HL-60 (cell line): Measurements from ENCODE around the gene EBF3.

ENCODE experiments used
- DNase-seq, 2 experiments: peaks; one replicate each; pipeline ENCODE4 v3.0.0-alpha.2; 2010 to 2020; ENCODE audit warnings: low read depth in 1 of 2, low spot score in 1 of 2
- H3K27ac ChIP-seq: fragments of 250-450 bp; sonication (Bioruptor Pico); replicated peaks from 2 replicates; pipeline ENCODE4 v1.5.1; 2020; ENCODE audit warnings: mild to moderate bottlenecking, moderate library complexity
- H3K27me3 ChIP-seq: fragments of 250-450 bp; sonication (Bioruptor Pico); 2 replicates; pipeline ENCODE4 v1.5.1; 2021; ENCODE audit warnings: mild to moderate bottlenecking, moderate library complexity; ENCODE audit not compliant: insufficient read depth, poor library complexity, severe bottlenecking
- H3K4me3 ChIP-seq: replicated peaks from 2 replicates; pipeline ENCODE4 v1.5.1; 2011; ENCODE audit warnings: mild to moderate bottlenecking, control low read depth, low read length; ENCODE audit not compliant: insufficient read depth
- CTCF ChIP-seq: IDR thresholded peaks from one replicate; pipeline ENCODE4 v1.5.1; 2011; ENCODE audit warnings: low read length, control low read depth, inconsistent platforms; ENCODE audit not compliant: insufficient read depth
- GABPA ChIP-seq: IDR thresholded peaks from 2 replicates; pipeline ENCODE4 v1.6.1; 2012; ENCODE audit warnings: low read depth
- POLR2AphosphoS5 ChIP-seq: IDR thresholded peaks from 2 replicates; pipeline ENCODE4 v1.6.1; 2012; ENCODE audit warnings: low read depth
- SPI1 ChIP-seq: IDR thresholded peaks from 2 replicates; pipeline ENCODE4 v1.6.1; 2012; ENCODE audit warnings: low read depth, mild to moderate bottlenecking, borderline replicate concordance
- TF ChIP-seq, protein P1 (sequence below): IDR thresholded peaks from 2 replicates; pipeline ENCODE4 v1.6.1; 2012; ENCODE audit warnings: low read depth; ENCODE audit not compliant: insufficient replicate concordance

The EBF3 gene

DNA sequence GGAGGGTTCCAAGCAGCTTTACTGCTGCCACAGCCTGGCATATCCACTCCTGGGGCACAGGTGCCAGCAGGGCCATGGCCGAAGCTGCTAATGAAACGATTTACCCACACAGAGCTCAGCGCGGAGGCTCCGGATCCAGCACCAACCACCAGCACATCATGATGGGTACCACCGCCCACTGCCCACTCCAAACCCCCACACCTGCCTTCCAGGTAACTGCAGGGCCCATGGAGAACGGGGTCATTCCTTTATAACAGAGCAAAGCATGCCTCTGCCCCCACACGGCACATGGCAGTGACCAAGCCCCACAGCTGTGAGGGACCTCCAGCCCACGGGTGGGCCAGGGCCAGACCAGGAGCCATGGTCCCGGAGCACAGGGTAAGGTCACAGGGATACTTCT, 53.2 kb downstream of the EBF3 start:
- TF ChIP-seq GABPA: no peak
- TF ChIP-seq POLR2AphosphoS5: no peak
- TF ChIP-seq, protein P1, sequence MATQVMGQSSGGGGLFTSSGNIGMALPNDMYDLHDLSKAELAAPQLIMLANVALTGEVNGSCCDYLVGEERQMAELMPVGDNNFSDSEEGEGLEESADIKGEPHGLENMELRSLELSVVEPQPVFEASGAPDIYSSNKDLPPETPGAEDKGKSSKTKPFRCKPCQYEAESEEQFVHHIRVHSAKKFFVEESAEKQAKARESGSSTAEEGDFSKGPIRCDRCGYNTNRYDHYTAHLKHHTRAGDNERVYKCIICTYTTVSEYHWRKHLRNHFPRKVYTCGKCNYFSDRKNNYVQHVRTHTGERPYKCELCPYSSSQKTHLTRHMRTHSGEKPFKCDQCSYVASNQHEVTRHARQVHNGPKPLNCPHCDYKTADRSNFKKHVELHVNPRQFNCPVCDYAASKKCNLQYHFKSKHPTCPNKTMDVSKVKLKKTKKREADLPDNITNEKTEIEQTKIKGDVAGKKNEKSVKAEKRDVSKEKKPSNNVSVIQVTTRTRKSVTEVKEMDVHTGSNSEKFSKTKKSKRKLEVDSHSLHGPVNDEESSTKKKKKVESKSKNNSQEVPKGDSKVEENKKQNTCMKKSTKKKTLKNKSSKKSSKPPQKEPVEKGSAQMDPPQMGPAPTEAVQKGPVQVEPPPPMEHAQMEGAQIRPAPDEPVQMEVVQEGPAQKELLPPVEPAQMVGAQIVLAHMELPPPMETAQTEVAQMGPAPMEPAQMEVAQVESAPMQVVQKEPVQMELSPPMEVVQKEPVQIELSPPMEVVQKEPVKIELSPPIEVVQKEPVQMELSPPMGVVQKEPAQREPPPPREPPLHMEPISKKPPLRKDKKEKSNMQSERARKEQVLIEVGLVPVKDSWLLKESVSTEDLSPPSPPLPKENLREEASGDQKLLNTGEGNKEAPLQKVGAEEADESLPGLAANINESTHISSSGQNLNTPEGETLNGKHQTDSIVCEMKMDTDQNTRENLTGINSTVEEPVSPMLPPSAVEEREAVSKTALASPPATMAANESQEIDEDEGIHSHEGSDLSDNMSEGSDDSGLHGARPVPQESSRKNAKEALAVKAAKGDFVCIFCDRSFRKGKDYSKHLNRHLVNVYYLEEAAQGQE: no peak
- no peak for TF ChIP-seq SPI1
- TF ChIP-seq CTCF: no peak
- Histone ChIP-seq H3K27me3 (no peaks in the 10 kb centered on the region), H3K27ac (no peak overlapping the region), H3K4me3 (no peak overlapping the region)
- DNase-seq: no peak

DNA sequence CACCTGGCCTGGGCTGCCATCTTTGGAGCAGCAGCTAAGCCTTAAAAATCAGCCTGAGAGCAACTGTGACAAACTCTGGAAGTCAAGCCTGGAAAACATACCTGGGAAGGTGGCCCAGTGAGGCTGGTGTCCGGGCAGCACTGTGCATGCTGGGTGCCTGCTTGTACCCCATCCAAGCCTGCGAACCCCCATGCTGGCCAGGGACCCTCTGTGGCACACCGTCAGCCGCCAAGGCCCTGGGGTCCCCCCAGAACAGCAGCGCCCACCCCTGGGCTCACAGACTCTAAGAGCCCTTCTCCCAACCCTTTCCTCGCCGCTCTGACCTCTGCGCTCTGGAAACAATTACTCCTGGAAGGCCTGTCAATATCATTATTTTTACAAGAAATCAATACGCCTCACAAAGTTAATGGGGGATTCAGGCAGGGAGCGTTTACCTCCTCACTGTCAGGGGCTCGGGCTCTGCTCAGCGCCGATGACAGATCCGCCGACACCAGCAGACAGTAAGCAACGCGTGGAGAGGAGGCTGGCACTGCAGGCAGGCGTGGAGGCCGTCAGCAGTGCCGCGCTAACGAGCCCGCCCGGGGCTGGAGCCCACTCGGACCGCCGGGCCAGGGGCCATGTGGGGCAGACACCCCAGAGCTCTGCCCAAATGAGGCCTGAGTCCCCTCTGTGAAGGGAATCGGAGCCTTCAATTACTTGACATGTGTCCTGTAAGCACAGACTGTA, 54.4 kb downstream of the EBF3 start:
- DNase-seq: no peak
- no peak overlapping the region for H3K4me3 ChIP-seq
- no peak overlapping the region for H3K27ac ChIP-seq
- TF ChIP-seq, protein P1: no peak
- TF ChIP-seq POLR2AphosphoS5 (no peak), SPI1 (no peak), CTCF (no peak), GABPA (no peak)
- H3K27me3 ChIP-seq: no peaks in the 10 kb centered on the region

- no peak for TF ChIP-seq GABPA
- no peak for TF ChIP-seq POLR2AphosphoS5
- no peak for TF ChIP-seq SPI1
- TF ChIP-seq, protein P1: no peak
- TF ChIP-seq CTCF: no peak
Observed at GRCh38 chr10:129909080-129909479, 55.0 kb downstream of the EBF3 start.

More at GRCh38 chr10:129909080-129909479, 55.0 kb downstream of the EBF3 start:
- no peak overlapping the region for H3K4me3 ChIP-seq
- no peaks in the 10 kb centered on the region for H3K27me3 ChIP-seq
- no peak overlapping the region for H3K27ac ChIP-seq
- DNase-seq: no peak
